Midbrain (tissue), 1 donor: ENCODE data around the gene SLFN12.
"Not testable (repeated sequence)": the region's sequence is repeated elsewhere in the genome, so short reads cannot be mapped to it uniquely, and the experiment has no call there.

Source experiments
- DNase-seq: peaks from one replicate; lab custom pipeline; 2025; lab: John Stamatoyannopoulos, UW

SLFN12 gene

GRCh38 chr17:35407531-35407930 is 24.8 kb downstream of the SLFN12 start:
- no peak for DNase-seq

DNA sequence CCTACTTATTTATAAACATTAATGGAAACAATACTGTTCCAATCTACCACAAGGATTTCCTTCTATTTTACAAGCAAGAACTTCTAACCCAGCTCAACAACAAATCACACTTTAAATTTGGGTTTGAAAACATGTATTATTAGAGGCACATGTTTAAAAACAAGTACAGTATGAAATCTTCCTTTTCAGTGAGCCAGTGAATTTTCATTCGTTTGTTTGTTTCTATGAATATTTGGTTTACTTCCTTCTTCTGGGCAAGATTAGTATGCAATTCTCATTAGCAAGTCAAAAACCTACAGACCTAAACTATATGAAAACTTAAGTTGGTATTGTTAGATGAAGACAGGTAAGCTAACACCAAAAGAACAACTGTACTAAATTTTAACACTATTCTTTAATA is 25.7 kb downstream of the SLFN12 start:
- DNase-seq = no peak

DNA sequence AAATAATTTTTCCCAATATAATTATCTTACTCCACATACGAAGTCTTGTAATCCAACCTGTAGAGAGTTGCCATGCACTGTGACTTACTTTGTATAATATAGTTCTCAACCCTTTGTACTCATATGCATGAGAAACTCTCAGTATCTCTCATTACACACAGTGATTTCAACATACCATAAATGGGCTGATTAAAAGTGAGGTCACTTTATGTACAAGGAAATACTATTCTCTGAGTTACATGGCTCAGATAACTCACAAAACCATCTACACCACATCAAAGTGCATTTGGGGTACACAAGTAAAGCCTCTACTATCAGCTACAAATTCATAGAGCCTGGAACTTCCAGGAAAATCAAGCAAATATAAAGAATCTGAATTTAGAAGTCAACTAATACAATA is 27.9 kb downstream of the SLFN12 start:
- no peak for DNase-seq

DNA sequence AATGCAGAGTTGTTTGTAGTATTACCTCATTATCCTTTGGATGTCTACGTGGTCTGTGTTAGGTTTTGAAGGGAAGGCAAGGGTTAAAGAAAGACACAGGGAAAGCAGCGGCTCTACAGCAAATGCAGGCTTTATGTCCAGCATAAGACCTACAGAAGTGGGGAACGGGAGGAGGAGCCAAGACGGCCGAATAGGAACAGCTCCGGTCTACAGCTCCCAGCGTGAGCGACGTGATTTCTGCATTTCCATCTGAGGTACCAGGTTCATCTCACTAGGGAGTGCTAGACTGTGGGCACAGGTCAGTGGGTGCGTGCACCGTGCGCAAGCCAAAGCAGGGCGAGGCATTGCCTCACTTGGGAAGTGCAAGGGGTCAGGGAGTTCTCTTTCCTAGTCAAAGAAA is 38.5 kb downstream of the SLFN12 start:
- DNase-seq = not testable (repeated sequence)

- no peak for DNase-seq
Observed at GRCh38 chr17:35390663-35391062, 41.6 kb downstream of the SLFN12 start.

- no peak for DNase-seq
Observed at GRCh38 chr17:35390156-35390555, 42.1 kb downstream of the SLFN12 start.

GRCh38 chr17:35387496-35387895 is 44.8 kb downstream of the SLFN12 start:
- no peak for DNase-seq

DNA sequence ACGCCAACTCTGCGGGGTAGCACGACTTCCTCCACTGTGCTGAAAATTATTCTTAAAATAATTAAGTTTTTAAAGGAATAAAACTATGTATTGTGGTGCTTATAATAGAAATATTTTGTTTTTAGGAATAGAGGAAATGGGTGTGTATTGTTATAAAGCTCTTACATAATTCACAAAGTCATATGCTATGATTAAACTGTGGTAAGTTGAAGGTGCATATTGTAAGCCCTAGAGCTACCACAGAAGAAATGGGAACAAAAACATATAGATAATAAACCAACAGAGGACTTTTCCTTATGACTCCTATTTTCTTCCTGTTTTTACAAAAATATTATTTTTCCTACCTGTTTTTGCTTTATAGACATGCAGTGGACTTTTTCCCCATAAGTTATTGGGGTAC is 54.6 kb downstream of the SLFN12 start:
- no peak for DNase-seq

GRCh38 chr17:35377068-35377467 is 55.2 kb downstream of the SLFN12 start:
- DNase-seq = no peak

DNA sequence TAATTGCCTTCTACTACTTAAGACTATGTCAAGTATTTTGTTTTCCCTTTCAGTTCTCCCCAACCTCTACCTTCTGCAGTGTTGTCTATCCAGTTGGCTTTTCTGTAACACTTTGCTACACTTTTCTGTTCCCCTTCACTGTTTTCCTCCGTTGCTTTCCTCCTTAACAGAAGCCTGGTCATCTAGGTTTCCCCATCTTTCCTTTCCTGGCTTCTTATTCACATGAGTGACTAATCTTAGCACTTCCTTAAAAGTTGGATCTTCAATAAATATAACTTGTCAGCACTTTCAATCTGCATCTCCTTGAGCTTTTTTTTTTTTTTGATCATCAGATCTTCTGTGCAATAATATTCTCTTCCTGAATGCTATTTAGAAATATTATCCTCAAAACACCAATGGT is 56.1 kb downstream of the SLFN12 start:
- no peak for DNase-seq

- DNase-seq = no peak
Observed at GRCh38 chr17:35374766-35375344, 57.4 kb downstream of the SLFN12 start.

DNA sequence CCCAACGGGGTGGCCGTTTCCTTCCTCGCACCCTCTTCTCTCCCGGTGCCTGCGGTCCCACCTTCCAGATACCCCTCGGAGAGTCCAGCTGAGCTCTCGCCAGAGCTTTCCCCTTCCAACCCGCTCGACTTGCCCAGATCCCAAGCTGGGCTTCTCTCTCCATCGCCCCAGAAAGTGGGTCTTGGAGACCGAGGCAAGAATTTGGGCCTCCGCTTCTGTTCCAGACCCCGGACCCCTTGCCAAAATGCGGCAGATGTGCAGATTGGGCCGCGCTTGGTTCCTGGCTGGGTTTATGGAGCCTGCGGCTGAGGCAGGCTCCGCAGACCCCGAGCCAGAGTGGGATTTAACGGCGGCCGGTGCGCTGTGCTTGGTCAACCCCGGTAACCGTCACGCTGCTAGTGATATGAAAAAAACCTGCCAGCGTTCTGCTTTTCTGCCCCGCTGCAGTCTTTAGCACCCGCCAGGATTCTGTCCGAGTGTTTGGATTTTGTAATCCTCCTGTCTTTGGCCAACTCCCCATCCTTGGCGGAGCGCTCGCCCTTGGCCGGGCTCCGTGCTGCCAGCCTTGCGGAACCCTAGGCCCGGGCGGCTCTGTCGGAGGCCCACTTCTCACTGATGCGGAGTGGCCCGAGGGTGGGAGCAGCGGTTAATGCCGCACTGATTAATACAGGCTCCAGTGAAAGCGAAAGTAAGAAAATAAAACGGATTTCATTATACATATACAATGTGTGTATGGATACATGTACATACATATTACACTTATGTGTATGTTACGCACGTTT is 58.1 kb downstream of the SLFN12 start:
- DNase-seq = peak; percentile 35

GRCh38 chr17:35373534-35373983 is 58.7 kb downstream of the SLFN12 start, which contains the start of gene SLFN11:
Gene SLFN11 (minus strand): TSS chr17:35373621. CDS start chr17:35363807, 9,814 bp downstream.
- peak; percentile 45 for DNase-seq

GRCh38 chr17:35372846-35373533 is 59.3 kb downstream of the SLFN12 start:
- DNase-seq = no peak

DNA sequence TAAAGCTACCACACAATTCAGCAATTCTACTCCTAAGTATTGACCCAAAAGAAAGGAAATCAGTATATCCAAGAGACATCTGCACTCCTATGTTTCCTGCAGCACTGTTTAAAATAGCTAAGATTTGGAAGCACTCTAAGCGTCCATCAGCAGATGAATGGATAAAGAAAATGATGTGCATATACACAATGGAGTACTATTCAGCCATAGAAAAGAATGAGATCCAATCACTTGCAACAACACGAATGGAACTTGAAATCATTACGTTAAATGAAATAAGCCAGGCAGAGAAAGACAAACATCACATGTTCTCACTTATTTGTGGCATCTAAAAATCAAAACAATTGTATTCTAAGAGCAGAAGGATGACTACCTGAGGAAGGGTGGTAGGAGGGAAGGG is 60.4 kb downstream of the SLFN12 start:
- no peak for DNase-seq

DNA sequence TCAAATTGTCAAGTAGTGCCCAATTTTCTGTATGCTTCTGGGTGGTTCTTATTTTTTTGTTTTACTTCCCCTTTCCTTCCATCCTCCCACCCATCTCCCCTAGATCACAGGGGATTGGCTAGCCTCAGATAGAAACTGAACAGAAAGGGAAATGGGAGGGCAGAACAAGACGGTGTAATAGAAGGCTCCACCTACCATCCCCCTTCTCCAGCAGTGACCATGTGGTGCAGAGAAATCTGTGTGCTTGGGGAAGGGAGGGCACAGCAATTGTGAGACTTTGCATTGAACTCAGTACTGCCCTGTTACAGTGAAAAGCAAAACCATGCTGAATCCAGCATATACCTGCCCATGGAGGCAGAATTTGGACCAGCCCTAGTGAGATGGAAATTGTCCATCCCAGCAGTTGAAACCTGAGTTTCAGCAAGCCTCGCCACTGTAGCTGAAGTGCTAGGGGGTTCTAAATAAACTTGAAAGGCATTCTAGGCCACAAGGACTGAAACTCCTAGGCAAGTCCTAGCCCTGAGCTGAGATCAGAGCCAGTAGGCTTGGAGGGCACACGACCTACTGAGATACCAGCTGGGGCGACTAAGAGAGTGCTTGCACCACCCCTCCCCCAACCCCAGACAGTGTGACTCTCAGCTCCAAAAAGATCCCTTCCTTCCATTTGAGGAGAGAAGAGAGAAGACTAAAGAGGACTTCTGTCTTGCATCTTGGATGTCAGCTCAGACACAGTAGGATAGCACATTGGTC is 64.0 kb downstream of the SLFN12 start:
- DNase-seq = peak; percentile 43

GRCh38 chr17:35361027-35361426 is 71.3 kb downstream of the SLFN12 start:
- no peak for DNase-seq
